Small intestine (tissue), 7 donors: Measurements from ENCODE around the gene HELB. TPM values are rescaled to one million over a fixed set of nuclear protein-coding genes. Genes with fewer than 3 reads are reported as not detected.
"Not testable (repeated sequence)": the region's sequence is repeated elsewhere in the genome, so short reads cannot be mapped to it uniquely, and the experiment has no call there.

ENCODE experiments used
- DNase-seq, 2 donors: peaks; one replicate each; pipeline versions ENCODE4 v3.0.0 to v3.0.0-alpha.2; 2013
- FAIRE-seq: peaks from 2 replicates; lab custom pipeline; 2012; peaks lifted over from hg19 to GRCh38; lab: Jason Lieb, UNC
- H3K27ac ChIP-seq, 3 donors: one replicate each; pipeline ENCODE4 v1.5.1; 2013; ENCODE audit warnings: low read length in 2 of 3, mild to moderate bottlenecking in 2 of 3, control low read depth in 1 of 3, inconsistent platforms in 1 of 3, low read depth in 1 of 3, moderate library complexity in 1 of 3
- H3K27me3 ChIP-seq, 3 donors: one replicate each; pipeline ENCODE4 v1.6.1; 2013; ENCODE audit warnings: low read length in 3 of 3, inconsistent platforms in 1 of 3; ENCODE audit not compliant: control insufficient read depth in 3 of 3, insufficient read depth in 3 of 3
- H3K36me3 ChIP-seq, 3 donors: one replicate each; pipeline ENCODE4 v1.6.1; 2013; ENCODE audit warnings: low read length in 3 of 3, inconsistent platforms in 1 of 3, low read depth in 1 of 3, mild to moderate bottlenecking in 1 of 3, moderate library complexity in 1 of 3; ENCODE audit not compliant: control insufficient read depth in 3 of 3, insufficient read depth in 2 of 3
- H3K4me1 ChIP-seq, 3 donors: one replicate each; pipeline ENCODE4 v1.6.1; 2013; ENCODE audit warnings: low read length in 2 of 3, inconsistent platforms in 1 of 3, low read depth in 1 of 3, mild to moderate bottlenecking in 1 of 3, moderate library complexity in 1 of 3; ENCODE audit not compliant: control insufficient read depth in 3 of 3, insufficient read depth in 2 of 3
- H3K4me3 ChIP-seq, 3 donors: one replicate each; pipeline ENCODE4 v1.5.1; 2013; ENCODE audit warnings: low read length in 3 of 3, control low read depth in 1 of 3, inconsistent platforms in 1 of 3, low read depth in 1 of 3, mild to moderate bottlenecking in 1 of 3, moderate library complexity in 1 of 3
- H3K9me3 ChIP-seq, 2 donors: one replicate each; pipeline ENCODE4 v1.6.1; 2013; ENCODE audit warnings: low read depth in 1 of 2, low read length in 1 of 2; ENCODE audit not compliant: control insufficient read depth in 2 of 2, insufficient read depth in 1 of 2
- WGBS, 3 donors: extraction: QIAGEN DNeasy Blood & Tissue Kit; methylation state at CpG; one replicate each; pipeline ENCODE4 v1.1.7; 2013; 5-methylcytosine and 5-hydroxymethylcytosine counted together
- polyA plus RNA-seq, 4 donors: library from polyadenylated mRNA; stranded (reverse) in 3 of 4; unstranded in 1 of 4; fragments of 200-250 nt in 3 of 4; fragments of 120-200 nt in 1 of 4; gene quantifications; one replicate each; pipeline versions ENCODE4 v1.2.1 to v1.2.3, GENCODE V29; 2013
- donor health status: healthy with polysubstance abuse.
- donor health status: control.
- donor health status: control.
- donor health status: Bipolar disorder and iron deficiency.
- donor health status: healthy.

Gene HELB
- polyA plus RNA-seq, 4 donors = 0.27 to 3.9 (median 0.62) TPM

DNA sequence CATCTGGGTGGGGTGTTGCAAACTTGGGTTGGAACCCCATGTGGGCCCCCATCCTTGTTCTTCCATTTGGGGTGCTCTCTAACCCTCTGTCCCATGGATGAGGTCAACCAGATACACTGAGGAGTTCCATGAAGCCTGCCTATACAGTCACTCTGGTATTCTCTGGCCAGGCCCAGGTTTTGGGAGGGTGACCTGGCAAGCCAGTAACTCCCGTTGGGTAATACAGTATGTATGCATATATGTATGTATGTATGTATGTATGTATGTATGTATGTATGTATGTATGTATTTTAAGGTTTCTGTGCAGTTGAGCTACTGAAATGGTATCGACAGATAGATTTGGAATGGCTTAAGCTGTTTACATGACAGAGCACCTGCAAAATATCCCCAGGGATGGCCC lies 12.8 kb upstream of the HELB start:
- Histone ChIP-seq H3K4me1 (no peaks in the 10 kb centered on the region), H3K27me3 (no peaks in the 10 kb centered on the region), H3K9me3 (no peaks in the 10 kb centered on the region), H3K27ac (no peak overlapping the region), H3K4me3 (no peak overlapping the region), H3K36me3 (no peaks in the 10 kb centered on the region)
- no peak for DNase-seq
- 91 to 95% (median 92%) methylated on average over 2 of the region's 2 CpGs for WGBS, 3 donors
- no peak for FAIRE-seq

DNA sequence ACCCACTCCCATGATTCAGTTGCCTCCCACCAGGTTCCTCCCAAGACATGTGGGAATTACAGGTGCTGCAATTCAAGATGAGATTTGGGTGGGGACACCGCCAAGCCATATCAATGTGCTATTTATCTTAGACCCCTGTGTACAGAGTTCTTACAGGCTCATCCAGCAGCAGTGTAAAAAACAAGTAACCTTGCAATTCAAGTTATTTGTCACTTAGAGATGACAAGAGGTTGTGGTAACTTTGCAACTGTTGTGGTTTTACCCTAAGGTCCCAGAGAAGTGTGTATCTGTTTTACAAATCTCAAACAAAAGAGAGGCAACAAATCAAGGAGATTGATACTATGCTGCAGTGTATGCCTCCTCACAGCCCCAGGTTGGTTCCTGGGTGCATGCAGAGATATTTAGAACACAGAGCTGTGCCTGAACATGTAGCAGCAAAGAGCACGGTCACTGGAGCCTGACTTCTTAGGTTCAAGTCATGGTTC lies 11.5 kb upstream of the HELB start:
- FAIRE-seq = no peak
- Histone ChIP-seq H3K27ac (no peak overlapping the region), H3K4me3 (no peak overlapping the region), H3K4me1 (no peaks in the 10 kb centered on the region), H3K36me3 (no peaks in the 10 kb centered on the region), H3K27me3 (no peaks in the 10 kb centered on the region), H3K9me3 (no peaks in the 10 kb centered on the region)
- peak in 1 of 2 donors; percentile 28 for DNase-seq
- WGBS, 3 donors = 56 to 74% (median 70%) methylated on average over 2 of the region's 2 CpGs

DNA sequence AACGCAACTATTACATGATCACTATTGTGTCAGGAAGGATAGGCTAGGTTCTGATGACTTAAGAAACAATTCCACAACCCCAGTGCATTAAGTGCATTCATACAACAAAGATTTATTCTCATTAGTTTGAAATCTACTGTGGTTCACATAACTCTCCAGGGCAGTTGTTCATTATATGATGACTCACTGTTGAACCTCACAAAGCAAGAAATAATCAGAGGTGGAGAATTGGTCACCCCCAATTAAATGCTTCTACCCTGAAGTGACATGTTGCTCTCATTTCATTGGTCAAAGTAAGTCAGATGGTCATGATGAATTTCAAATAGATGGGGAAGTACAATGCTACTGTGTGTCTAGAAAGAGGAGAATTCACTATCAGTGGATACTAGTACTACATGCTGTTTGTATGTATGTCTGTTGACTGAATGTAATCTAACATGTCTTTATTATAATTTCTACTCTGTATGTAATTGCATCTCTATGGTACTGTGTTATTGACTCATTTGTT lies 6.1 kb upstream of the HELB start:
- WGBS, 3 donors = 89 to 100% (median 97%) methylated on average over 1 of the region's 1 CpG
- H3K4me3 ChIP-seq = no peak overlapping the region
- no peaks in the 10 kb centered on the region for H3K9me3 ChIP-seq
- H3K27ac ChIP-seq = no peak overlapping the region
- H3K27me3 ChIP-seq = peaks cover 0 to 5% (median 0%) of the 10 kb centered on the region in 3 donors
- FAIRE-seq (no peak), DNase-seq (no peak)
- H3K36me3 ChIP-seq = no peaks in the 10 kb centered on the region
- H3K4me1 ChIP-seq = no peaks in the 10 kb centered on the region

GRCh38 chr12:66297080-66297479 lies 5.2 kb upstream of the HELB start:
- H3K27ac ChIP-seq = no peak overlapping the region
- no peaks in the 10 kb centered on the region for H3K4me1 ChIP-seq
- no peak overlapping the region for H3K4me3 ChIP-seq
- DNase-seq = no peak
- H3K9me3 ChIP-seq = no peaks in the 10 kb centered on the region
- no peaks in the 10 kb centered on the region for H3K36me3 ChIP-seq
- peaks cover 0 to 5% (median 0%) of the 10 kb centered on the region in 3 donors for H3K27me3 ChIP-seq
- 55 to 71% (median 66%) methylated on average over 4 of the region's 4 CpGs for WGBS, 3 donors
- FAIRE-seq = no peak

GRCh38 chr12:66297923-66298322 lies 4.4 kb upstream of the HELB start:
- Histone ChIP-seq H3K4me3 (no peak overlapping the region), H3K9me3 (no peaks in the 10 kb centered on the region), H3K4me1 (peaks cover 0 to 1% (median 0%) of the 10 kb centered on the region in 3 donors), H3K36me3 (no peaks in the 10 kb centered on the region), H3K27ac (no peak overlapping the region), H3K27me3 (peaks cover 0 to 5% (median 0%) of the 10 kb centered on the region in 3 donors)
- no peak for DNase-seq
- FAIRE-seq = no peak
- 86 to 89% (median 88%) methylated on average over 3 of the region's 3 CpGs for WGBS, 3 donors

DNA sequence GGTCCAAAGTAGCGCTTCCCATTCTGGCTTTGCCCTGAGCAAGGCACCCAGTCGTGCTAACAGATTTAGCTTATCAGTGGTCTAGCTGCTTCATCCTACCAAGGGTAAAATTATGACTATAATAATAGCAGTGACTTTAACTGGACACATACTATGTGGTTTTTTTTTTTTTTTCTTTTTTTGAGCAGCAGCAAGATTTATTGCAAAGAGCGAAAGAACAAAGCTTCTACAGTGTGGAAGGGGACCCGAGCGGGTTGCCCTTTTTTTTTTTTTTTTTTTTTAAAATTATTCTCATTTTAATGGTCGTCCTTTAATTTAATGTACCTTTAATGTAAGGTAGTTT lies 505 bp downstream of the HELB start:
- WGBS, 3 donors = 4 to 9% (median 7%) methylated on average over 6 of the region's 6 CpGs
- peak overlapping the region; percentile 50 to 89 (median 60) for H3K4me3 ChIP-seq
- no peaks in the 10 kb centered on the region for H3K36me3 ChIP-seq
- peak overlapping the region; percentile 69 to 85 (median 85) for H3K27ac ChIP-seq
- DNase-seq = no peak
- H3K27me3 ChIP-seq = peaks cover 0 to 2% (median 0%) of the 10 kb centered on the region in 3 donors
- no peaks in the 10 kb centered on the region for H3K9me3 ChIP-seq
- no peak for FAIRE-seq
- H3K4me1 ChIP-seq = peaks cover 0 to 4% (median 0%) of the 10 kb centered on the region in 3 donors

- not testable (repeated sequence) for H3K4me1 ChIP-seq, H3K9me3 ChIP-seq, FAIRE-seq, H3K36me3 ChIP-seq, H3K27me3 ChIP-seq
- WGBS, 3 donors = 41 to 63% (median 43%) methylated on average over 14 of the region's 14 CpGs
- Histone ChIP-seq H3K4me3 (peak overlapping the region; percentile 30 to 89 (median 60)), H3K27ac (peak overlapping the region in 1 of 3 donors; percentile 62)
- DNase-seq = peak in 1 of 2 donors; percentile 25
These were observed 1.1 kb downstream of the HELB start for GRCh38 chr12:66303316-66303804.

DNA sequence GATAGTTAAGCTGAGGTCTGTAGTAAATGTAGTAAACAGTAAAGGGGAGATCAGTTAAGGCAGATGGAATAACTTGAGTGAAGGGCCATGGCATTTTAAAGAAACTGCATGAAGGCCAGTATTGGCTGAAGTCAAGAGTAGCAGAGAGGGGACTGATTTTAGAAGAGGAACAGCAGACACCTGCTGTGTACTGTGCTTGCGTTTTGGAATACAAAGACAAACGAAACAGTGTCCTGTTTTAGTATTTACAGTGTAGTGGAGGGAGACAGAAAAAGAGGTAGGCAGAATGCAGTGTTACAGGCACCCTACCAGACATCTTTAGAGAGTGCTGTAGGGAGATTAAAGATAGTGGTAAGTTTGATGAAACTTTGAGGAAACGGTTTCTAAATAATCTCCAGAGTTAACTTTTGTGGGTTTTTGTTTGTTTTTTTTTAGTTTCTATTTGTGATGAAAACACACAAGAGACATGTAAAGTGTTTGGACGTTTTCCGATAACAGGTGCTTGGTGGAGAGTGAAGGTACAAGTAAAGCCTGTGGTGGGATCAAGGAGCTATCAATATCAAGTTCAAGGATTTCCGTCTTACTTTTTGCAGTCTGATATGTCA lies 2.1 kb downstream of the HELB start:
- no peaks in the 10 kb centered on the region for H3K36me3 ChIP-seq
- no peak for FAIRE-seq
- no peak for DNase-seq
- H3K27ac ChIP-seq = peak overlapping the region in 1 of 3 donors; percentile 21
- 50 to 67% (median 58%) methylated on average over 6 of the region's 6 CpGs for WGBS, 3 donors
- no peaks in the 10 kb centered on the region for H3K9me3 ChIP-seq
- peaks cover 0 to 4% (median 0%) of the 10 kb centered on the region in 3 donors for H3K4me1 ChIP-seq
- no peak overlapping the region for H3K4me3 ChIP-seq
- peaks cover 0 to 2% (median 0%) of the 10 kb centered on the region in 3 donors for H3K27me3 ChIP-seq
